MM.1S (cell line): ENCODE results near the gene KIF16B.

Experiments used
- DNase-seq: peaks from one replicate; pipeline ENCODE4 v3.0.0-alpha.2; 2015
- H2AFZ ChIP-seq: fragments of 300-600 bp; sonication (generic); 2 replicates; pipeline ENCODE4 v1.6.0; 2016; ENCODE audit warnings: antibody characterized with exemption, low read length
- H3F3A ChIP-seq: fragments of 300-600 bp; sonication (generic); 2 replicates; pipeline ENCODE4 v1.6.1; 2016; ENCODE audit warnings: mild to moderate bottlenecking, antibody characterized with exemption, low read length, moderate library complexity, mixed read lengths; ENCODE audit not compliant: insufficient read depth
- H3K27ac ChIP-seq: fragments of 300-600 bp; sonication (generic); 2 replicates; pipeline ENCODE4 v1.5.1; 2016; ENCODE audit warnings: mild to moderate bottlenecking, low read length
- H3K27me3 ChIP-seq: fragments of 300-600 bp; sonication (generic); replicated peaks from 2 replicates; pipeline ENCODE4 v1.6.0; 2016; ENCODE audit warnings: low read length; ENCODE audit not compliant: insufficient read depth
- H3K36me3 ChIP-seq: fragments of 300-600 bp; sonication (generic); replicated peaks from 2 replicates; pipeline ENCODE4 v1.6.1; 2016; ENCODE audit warnings: mild to moderate bottlenecking, low read length, mixed read lengths; ENCODE audit not compliant: insufficient read depth
- H3K4me1 ChIP-seq: fragments of 300-600 bp; sonication (generic); 2 replicates; pipeline ENCODE4 v1.6.1; 2016; ENCODE audit warnings: low read length, mixed read lengths
- H3K4me2 ChIP-seq: fragments of 300-600 bp; sonication (generic); 2 replicates; pipeline ENCODE4 v1.6.0; 2016; ENCODE audit warnings: low read depth, low read length
- H3K4me3 ChIP-seq: fragments of 300-600 bp; sonication (generic); 2 replicates; pipeline ENCODE4 v1.5.1; 2016; ENCODE audit warnings: low read length, mixed read lengths
- H3K79me2 ChIP-seq: fragments of 300-600 bp; sonication (generic); 2 replicates; pipeline ENCODE4 v1.6.1; 2016; ENCODE audit warnings: mixed run types, low read length, mixed read lengths
- H3K9ac ChIP-seq: fragments of 300-600 bp; sonication (generic); 2 replicates; pipeline ENCODE4 v1.6.1; 2016; ENCODE audit warnings: low read length, mixed read lengths
- H3K9me2 ChIP-seq: fragments of 300-600 bp; sonication (generic); replicated peaks from 2 replicates; pipeline ENCODE4 v1.6.1; 2016; ENCODE audit warnings: mild to moderate bottlenecking, low read length, mixed read lengths; ENCODE audit not compliant: insufficient read depth
- H3K9me3 ChIP-seq: fragments of 300-600 bp; sonication (generic); replicated peaks from 2 replicates; pipeline ENCODE4 v1.6.1; 2016; ENCODE audit warnings: mild to moderate bottlenecking, low read length, mixed read lengths; ENCODE audit not compliant: insufficient read depth
- H4K20me1 ChIP-seq: fragments of 300-600 bp; sonication (generic); 2 replicates; pipeline ENCODE4 v1.6.1; 2016; ENCODE audit warnings: mild to moderate bottlenecking, low read length, moderate library complexity, mixed read lengths; ENCODE audit not compliant: insufficient read depth
- CTCF ChIP-seq: fragments of 300-600 bp; sonication (generic); IDR thresholded peaks from 2 replicates; pipeline ENCODE4 v1.5.1; 2016; ENCODE audit warnings: antibody characterized with exemption, low read length, mixed read lengths
- EZH2 ChIP-seq: fragments of 300-600 bp; sonication (generic); optimal IDR thresholded peaks from 2 replicates; pipeline ENCODE3; 2017; ENCODE audit warnings: low read depth, mild to moderate bottlenecking, antibody characterized with exemption, low read length, mixed read lengths
- EZH2phosphoT487 ChIP-seq: fragments of 300-600 bp; sonication (generic); IDR thresholded peaks from 2 replicates; pipeline ENCODE4 v1.6.1; 2018; ENCODE audit warnings: antibody characterized with exemption, low read length

Gene KIF16B

GRCh38 chr20:16621435-16622141 lies 48.3 kb upstream of the KIF16B start:
- Histone ChIP-seq H4K20me1 (no peaks in the 10 kb centered on the region), H3K9me2 (no peaks in the 10 kb centered on the region), H3K4me3 (no peak overlapping the region), H3K4me2 (no peak overlapping the region), H3K9me3 (no peaks in the 10 kb centered on the region), H3K27ac (no peak overlapping the region), H3K79me2 (no peaks in the 10 kb centered on the region), H2AFZ (no peak overlapping the region), H3K27me3 (no peaks in the 10 kb centered on the region), H3K9ac (no peak overlapping the region), H3K36me3 (no peaks in the 10 kb centered on the region), H3F3A (no peaks in the 10 kb centered on the region), H3K4me1 (no peaks in the 10 kb centered on the region)
- TF ChIP-seq CTCF: no peak
- no peak for TF ChIP-seq EZH2phosphoT487
- TF ChIP-seq EZH2: no peak
- DNase-seq: no peak

- no peak overlapping the region for H3K4me2 ChIP-seq
- H3K36me3 ChIP-seq: no peaks in the 10 kb centered on the region
- no peak overlapping the region for H3K4me3 ChIP-seq
- no peaks in the 10 kb centered on the region for H3K79me2 ChIP-seq
- no peak overlapping the region for H3K27ac ChIP-seq
- H4K20me1 ChIP-seq: no peaks in the 10 kb centered on the region
- H3K9me3 ChIP-seq: no peaks in the 10 kb centered on the region
- DNase-seq: no peak
- H2AFZ ChIP-seq: no peak overlapping the region
- H3K9me2 ChIP-seq: no peaks in the 10 kb centered on the region
- H3K4me1 ChIP-seq: no peaks in the 10 kb centered on the region
- H3K9ac ChIP-seq: no peak overlapping the region
- TF ChIP-seq CTCF (no peak), EZH2 (no peak), EZH2phosphoT487 (no peak)
- no peaks in the 10 kb centered on the region for H3F3A ChIP-seq
- no peaks in the 10 kb centered on the region for H3K27me3 ChIP-seq
Observed at GRCh38 chr20:16620961-16621360, 47.7 kb upstream of the KIF16B start.

- Histone ChIP-seq H3K9ac (no peak overlapping the region), H3K27ac (no peak overlapping the region), H3K4me1 (no peaks in the 10 kb centered on the region), H3K36me3 (no peaks in the 10 kb centered on the region), H3K9me2 (no peaks in the 10 kb centered on the region), H2AFZ (no peak overlapping the region), H3F3A (no peaks in the 10 kb centered on the region), H3K4me3 (no peak overlapping the region), H4K20me1 (no peaks in the 10 kb centered on the region), H3K27me3 (no peaks in the 10 kb centered on the region), H3K4me2 (no peak overlapping the region), H3K9me3 (no peaks in the 10 kb centered on the region), H3K79me2 (no peaks in the 10 kb centered on the region)
- no peak for DNase-seq
- TF ChIP-seq EZH2phosphoT487 (no peak), CTCF (no peak), EZH2 (no peak)
Observed at GRCh38 chr20:16619953-16620352, 46.7 kb upstream of the KIF16B start.
